D721Med (cell line): ENCODE measurements around the gene PARVA.

Source experiments
- DNase-seq: peaks from one replicate; pipeline ENCODE4 v3.0.0; 2011; ENCODE audit warnings: low spot score; ENCODE audit not compliant: insufficient read length
- FAIRE-seq: peaks from 2 replicates; lab custom pipeline; 2011; peaks lifted over from hg19 to GRCh38; lab: Jason Lieb, UNC
- TF ChIP-seq, protein P1 (sequence below): IDR thresholded peaks from 2 replicates; pipeline ENCODE4 v1.5.1; 2012; ENCODE audit warnings: mild to moderate bottlenecking, control low read depth; ENCODE audit not compliant: insufficient read depth; ENCODE audit errors: missing control alignments

PARVA gene

DNA sequence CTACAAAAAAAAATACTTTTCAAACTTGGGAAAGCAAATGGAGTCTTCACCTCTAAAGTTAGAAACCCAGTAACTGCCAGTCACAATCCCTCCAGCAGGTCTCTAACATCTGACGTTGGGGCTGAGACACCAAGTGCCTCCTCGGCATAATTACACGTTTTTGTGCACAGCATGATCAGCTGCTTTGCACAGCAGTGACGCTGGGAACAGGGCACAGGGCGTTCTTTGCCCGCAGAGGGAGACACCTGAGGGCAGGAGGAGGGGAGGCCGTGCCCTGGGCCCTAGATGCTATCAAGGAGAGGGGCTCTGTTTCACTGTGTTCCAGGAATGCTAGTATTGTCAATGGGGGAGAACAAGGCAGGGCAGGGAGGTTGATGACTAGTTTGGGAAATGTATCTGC lies 120.1 kb downstream of the PARVA start:
- TF ChIP-seq, protein P1, sequence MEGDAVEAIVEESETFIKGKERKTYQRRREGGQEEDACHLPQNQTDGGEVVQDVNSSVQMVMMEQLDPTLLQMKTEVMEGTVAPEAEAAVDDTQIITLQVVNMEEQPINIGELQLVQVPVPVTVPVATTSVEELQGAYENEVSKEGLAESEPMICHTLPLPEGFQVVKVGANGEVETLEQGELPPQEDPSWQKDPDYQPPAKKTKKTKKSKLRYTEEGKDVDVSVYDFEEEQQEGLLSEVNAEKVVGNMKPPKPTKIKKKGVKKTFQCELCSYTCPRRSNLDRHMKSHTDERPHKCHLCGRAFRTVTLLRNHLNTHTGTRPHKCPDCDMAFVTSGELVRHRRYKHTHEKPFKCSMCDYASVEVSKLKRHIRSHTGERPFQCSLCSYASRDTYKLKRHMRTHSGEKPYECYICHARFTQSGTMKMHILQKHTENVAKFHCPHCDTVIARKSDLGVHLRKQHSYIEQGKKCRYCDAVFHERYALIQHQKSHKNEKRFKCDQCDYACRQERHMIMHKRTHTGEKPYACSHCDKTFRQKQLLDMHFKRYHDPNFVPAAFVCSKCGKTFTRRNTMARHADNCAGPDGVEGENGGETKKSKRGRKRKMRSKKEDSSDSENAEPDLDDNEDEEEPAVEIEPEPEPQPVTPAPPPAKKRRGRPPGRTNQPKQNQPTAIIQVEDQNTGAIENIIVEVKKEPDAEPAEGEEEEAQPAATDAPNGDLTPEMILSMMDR, result no peak
- FAIRE-seq, result no peak
- DNase-seq, result no peak

DNA sequence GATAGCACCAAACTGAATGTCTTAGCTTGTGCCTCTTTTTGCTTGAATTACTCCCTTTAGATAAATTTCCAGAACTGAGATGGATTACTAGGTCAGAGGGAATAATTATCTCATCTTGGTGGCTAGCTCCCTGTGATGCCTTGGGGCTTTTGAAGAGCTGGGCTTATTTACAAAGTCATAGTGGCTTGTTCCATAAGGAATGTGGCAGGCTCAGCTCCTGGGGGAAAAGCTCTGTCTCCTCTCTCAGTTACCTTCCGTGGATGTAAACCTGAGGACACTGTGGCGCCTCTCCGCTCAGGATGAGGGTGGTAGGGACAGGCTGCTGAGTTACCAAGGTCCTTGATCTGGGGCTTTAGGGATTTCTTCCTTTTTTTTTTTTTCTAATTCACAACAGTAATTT lies 121.7 kb downstream of the PARVA start:
- no peak for FAIRE-seq
- DNase-seq, result no peak
- TF ChIP-seq, protein P1, result no peak

DNA sequence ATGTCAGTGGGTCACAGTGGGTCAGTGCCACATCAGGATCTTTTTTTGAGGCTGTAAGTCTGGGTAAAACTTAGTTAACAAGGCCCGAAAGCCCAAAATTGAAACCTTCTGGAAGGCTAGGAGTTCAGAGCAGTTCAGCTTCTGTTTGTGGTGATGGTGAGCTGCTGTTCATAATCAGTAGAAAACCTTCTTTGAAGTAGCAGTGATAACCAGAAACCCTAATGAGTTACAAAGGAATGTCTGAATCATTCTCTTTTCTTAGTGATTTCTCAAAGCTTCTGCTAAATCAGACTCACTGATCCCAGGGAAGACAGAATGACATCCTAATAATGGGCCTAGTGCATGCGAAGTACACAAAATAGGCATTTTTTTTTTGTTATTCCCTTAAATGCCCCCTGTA lies 124.7 kb downstream of the PARVA start:
- TF ChIP-seq, protein P1, result no peak
- no peak for FAIRE-seq
- DNase-seq, result no peak

DNA sequence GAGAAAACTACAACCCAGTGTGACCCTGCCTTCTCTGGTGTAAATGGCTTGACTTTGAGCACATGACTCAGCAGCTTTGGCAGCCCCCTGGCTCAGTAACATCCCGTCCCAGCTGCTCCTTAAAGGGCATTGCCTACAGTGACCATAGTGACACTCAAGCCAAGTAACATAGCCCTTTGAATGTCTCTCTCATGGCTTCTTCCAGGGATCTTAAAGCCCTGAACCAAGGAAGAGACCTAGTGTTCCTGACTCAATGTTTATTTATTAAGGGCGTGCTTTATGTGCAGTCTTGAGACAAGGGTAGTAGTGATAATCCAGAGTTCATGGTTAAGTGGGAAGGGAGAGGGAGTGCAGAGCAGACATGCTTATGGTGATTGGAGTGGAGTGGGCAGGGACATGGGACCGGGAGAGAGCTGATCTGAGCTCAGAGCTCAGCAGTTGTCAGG lies 125.7 kb downstream of the PARVA start:
- DNase-seq, result no peak
- TF ChIP-seq, protein P1, result no peak
- no peak for FAIRE-seq

DNA sequence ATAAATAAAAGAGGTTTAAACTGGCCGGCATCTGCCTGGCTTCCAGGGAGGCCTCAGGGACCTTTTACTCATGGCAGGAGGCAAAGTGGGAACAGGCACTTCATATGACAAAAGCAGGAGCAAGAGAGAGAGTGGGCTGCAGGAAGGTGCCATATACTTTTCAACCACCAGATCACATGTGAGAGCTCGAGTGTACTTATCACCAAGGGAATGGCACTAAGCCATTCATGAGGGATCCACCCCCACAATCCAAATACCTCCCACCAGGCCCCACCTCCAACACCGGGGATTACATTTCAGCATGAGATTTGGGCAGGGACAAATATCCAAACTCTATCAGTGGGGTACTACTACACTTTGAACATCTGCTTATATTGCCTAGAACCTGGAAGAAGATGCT lies 126.5 kb downstream of the PARVA start:
- FAIRE-seq (no peak), DNase-seq (no peak)
- TF ChIP-seq, protein P1, result no peak

DNA sequence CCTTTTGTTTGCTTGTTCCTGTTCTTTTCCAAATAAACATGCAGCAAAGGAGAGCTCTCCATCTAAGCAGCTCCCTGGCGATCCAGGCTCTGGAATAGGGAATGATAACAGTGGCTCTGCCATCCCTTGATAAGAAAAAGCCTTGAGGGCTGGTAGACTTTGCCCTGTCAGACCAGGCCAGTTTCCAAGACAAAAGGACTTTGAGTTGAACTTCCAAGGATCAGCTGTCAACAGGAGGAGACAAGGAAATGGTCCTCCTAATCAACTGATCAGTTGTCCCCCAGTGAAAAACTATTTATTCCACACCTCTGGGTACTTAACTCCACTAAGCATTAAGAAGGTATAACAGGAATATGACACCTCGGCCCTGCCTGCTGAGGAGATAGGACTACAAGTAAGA lies 127.8 kb downstream of the PARVA start:
- TF ChIP-seq, protein P1, result no peak
- FAIRE-seq, result no peak
- no peak for DNase-seq

DNA sequence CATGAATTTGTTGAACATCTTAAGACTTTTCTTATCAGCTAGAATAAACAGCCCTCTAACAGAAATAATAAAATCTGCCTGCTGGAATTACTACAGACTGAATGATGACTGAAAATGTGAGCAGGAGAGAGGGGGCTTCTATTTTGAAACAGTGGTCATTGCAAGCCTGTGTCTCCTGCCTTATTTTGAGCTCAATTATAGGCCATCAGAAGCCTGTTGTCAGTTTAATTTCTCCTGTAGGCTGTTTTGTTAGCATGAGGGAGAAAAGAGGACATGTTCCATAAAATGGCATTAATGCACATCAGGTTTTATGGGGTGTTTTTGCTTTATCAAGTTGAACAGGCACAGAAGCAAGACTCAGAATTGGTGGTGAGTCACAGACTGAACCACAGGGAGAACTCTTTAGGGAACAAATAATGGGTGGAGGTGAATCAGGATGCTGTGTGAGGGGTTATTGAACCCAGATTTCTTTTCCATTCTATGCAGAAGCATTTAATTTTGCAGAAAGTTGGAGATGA lies 129.1 kb downstream of the PARVA start:
- TF ChIP-seq, protein P1, result no peak
- FAIRE-seq, result no peak
- DNase-seq, result no peak
